Mesendoderm (in vitro differentiated cells): Measurements from ENCODE around the gene NEGR1.

Source experiments
- DNase-seq: peaks from one replicate; pipeline ENCODE4 v3.0.0; 2013
- H2AK5ac ChIP-seq: 2 replicates; pipeline ENCODE4 v1.6.1; 2013; ENCODE audit warnings: low read length, inconsistent platforms
- H2BK120ac ChIP-seq: 2 replicates; pipeline ENCODE4 v1.6.1; 2013; ENCODE audit warnings: low read depth, mild to moderate bottlenecking, low read length, moderate library complexity, mixed read lengths
- H2BK15ac ChIP-seq: replicated peaks from 2 replicates; pipeline ENCODE4 v1.6.1; 2013; ENCODE audit warnings: low read depth, mild to moderate bottlenecking, moderate library complexity
- H2BK5ac ChIP-seq: 2 replicates; pipeline ENCODE4 v1.6.1; 2013; ENCODE audit warnings: low read length, inconsistent platforms
- H3K18ac ChIP-seq: 2 replicates; pipeline ENCODE4 v1.6.1; 2013; ENCODE audit warnings: mild to moderate bottlenecking, low read length, mixed read lengths
- H3K23ac ChIP-seq: one replicate; pipeline ENCODE4 v1.6.1; 2013; ENCODE audit warnings: low read length
- H3K27ac ChIP-seq: 2 replicates; pipeline ENCODE4 v1.5.1; 2013; ENCODE audit warnings: low read depth, mild to moderate bottlenecking, inconsistent platforms, low read length, moderate library complexity
- H3K27me3 ChIP-seq: 2 replicates; pipeline ENCODE4 v1.6.1; 2013; ENCODE audit warnings: low read length, control low read depth, mild to moderate bottlenecking, inconsistent platforms; ENCODE audit not compliant: insufficient read depth, poor library complexity
- H3K36me3 ChIP-seq: 2 replicates; pipeline ENCODE4 v1.6.1; 2013; ENCODE audit warnings: low read length, inconsistent platforms; ENCODE audit not compliant: control insufficient read depth, insufficient read depth
- H3K4ac ChIP-seq: one replicate; pipeline ENCODE4 v1.6.1; 2013; ENCODE audit warnings: low read depth, mild to moderate bottlenecking, low read length, moderate library complexity
- H3K4me1 ChIP-seq: 2 replicates; pipeline ENCODE4 v1.6.1; 2013; ENCODE audit warnings: low read depth, low read length, inconsistent platforms; ENCODE audit not compliant: control insufficient read depth
- H3K4me2 ChIP-seq: 2 replicates; pipeline ENCODE4 v1.6.1; 2013; ENCODE audit warnings: low read length
- H3K4me3 ChIP-seq: 2 replicates; pipeline ENCODE4 v1.5.1; 2013; ENCODE audit warnings: mild to moderate bottlenecking, low read length
- H3K56ac ChIP-seq: one replicate; pipeline ENCODE4 v1.6.1; 2013; ENCODE audit warnings: low read length
- H3K79me1 ChIP-seq: 2 replicates; pipeline ENCODE4 v1.6.1; 2013; ENCODE audit warnings: low read length, inconsistent platforms
- H3K79me2 ChIP-seq: 2 replicates; pipeline ENCODE4 v1.6.1; 2013; ENCODE audit warnings: mild to moderate bottlenecking, low read length; ENCODE audit not compliant: control insufficient read depth, insufficient read depth
- H3K9ac ChIP-seq: 2 replicates; pipeline ENCODE4 v1.6.1; 2013; ENCODE audit warnings: low read length, inconsistent platforms
- H4K5ac ChIP-seq: one replicate; pipeline ENCODE4 v1.6.1; 2013; ENCODE audit warnings: low read length
- H4K8ac ChIP-seq: one replicate; pipeline ENCODE4 v1.6.1; 2013; ENCODE audit warnings: low read depth, mild to moderate bottlenecking, control low read depth, low read length, moderate library complexity
- WGBS: extraction: QIAGEN DNeasy Blood & Tissue Kit; methylation state at CpG from one replicate; pipeline ENCODE4 v1.1.7; 2013; ENCODE audit warnings: low lambda C conversion rate, missing lambda C conversion rate; ENCODE audit not compliant: insufficient coverage; ENCODE audit errors: extremely low coverage; 5-methylcytosine and 5-hydroxymethylcytosine counted together

The NEGR1 gene

GRCh38 chr1:71586030-71586429, 696.3 kb downstream of the NEGR1 start:
- H2BK120ac ChIP-seq = no peak overlapping the region
- H3K18ac ChIP-seq = no peak overlapping the region
- H3K56ac ChIP-seq = no peak overlapping the region
- H3K27me3 ChIP-seq = no peaks in the 10 kb centered on the region
- H2AK5ac ChIP-seq = no peak overlapping the region
- no peak overlapping the region for H2BK5ac ChIP-seq
- no peak overlapping the region for H2BK15ac ChIP-seq
- H4K5ac ChIP-seq = no peak overlapping the region
- H3K4me3 ChIP-seq = no peak overlapping the region
- no peaks in the 10 kb centered on the region for H3K4me1 ChIP-seq
- no peak overlapping the region for H4K8ac ChIP-seq
- no peak overlapping the region for H3K23ac ChIP-seq
- no peak overlapping the region for H3K4ac ChIP-seq
- H3K36me3 ChIP-seq = no peaks in the 10 kb centered on the region
- H3K9ac ChIP-seq = no peak overlapping the region
- no peak overlapping the region for H3K4me2 ChIP-seq
- H3K27ac ChIP-seq = no peak overlapping the region
- no peaks in the 10 kb centered on the region for H3K79me1 ChIP-seq
- H3K79me2 ChIP-seq = no peaks in the 10 kb centered on the region
- DNase-seq = no peak
- WGBS = no CpG with 5 or more reads among the region's 3 CpGs

- no peaks in the 10 kb centered on the region for H3K79me2 ChIP-seq
- no peaks in the 10 kb centered on the region for H3K79me1 ChIP-seq
- no CpG with 5 or more reads among the region's 2 CpGs for WGBS
- H3K23ac ChIP-seq = no peak overlapping the region
- DNase-seq = no peak
- H3K4me2 ChIP-seq = no peak overlapping the region
- H3K27ac ChIP-seq = no peak overlapping the region
- no peaks in the 10 kb centered on the region for H3K4me1 ChIP-seq
- no peak overlapping the region for H3K56ac ChIP-seq
- no peak overlapping the region for H2AK5ac ChIP-seq
- H3K4ac ChIP-seq = no peak overlapping the region
- no peak overlapping the region for H2BK120ac ChIP-seq
- no peak overlapping the region for H3K18ac ChIP-seq
- H3K36me3 ChIP-seq = no peaks in the 10 kb centered on the region
- H3K9ac ChIP-seq = no peak overlapping the region
- H2BK15ac ChIP-seq = no peak overlapping the region
- H3K4me3 ChIP-seq = no peak overlapping the region
- H2BK5ac ChIP-seq = no peak overlapping the region
- no peaks in the 10 kb centered on the region for H3K27me3 ChIP-seq
- H4K5ac ChIP-seq = no peak overlapping the region
- H4K8ac ChIP-seq = no peak overlapping the region
These were observed 698.6 kb downstream of the NEGR1 start for GRCh38 chr1:71583756-71584155.

- H2BK5ac ChIP-seq = no peak overlapping the region
- no CpG with 5 or more reads among the region's 3 CpGs for WGBS
- H3K4ac ChIP-seq = no peak overlapping the region
- no peak overlapping the region for H3K27ac ChIP-seq
- H3K4me2 ChIP-seq = no peak overlapping the region
- no peak for DNase-seq
- H3K4me1 ChIP-seq = no peaks in the 10 kb centered on the region
- no peak overlapping the region for H3K9ac ChIP-seq
- no peak overlapping the region for H2BK120ac ChIP-seq
- H3K23ac ChIP-seq = no peak overlapping the region
- H3K18ac ChIP-seq = no peak overlapping the region
- H4K8ac ChIP-seq = no peak overlapping the region
- H2BK15ac ChIP-seq = no peak overlapping the region
- no peaks in the 10 kb centered on the region for H3K36me3 ChIP-seq
- H3K79me1 ChIP-seq = no peaks in the 10 kb centered on the region
- H3K4me3 ChIP-seq = no peak overlapping the region
- no peaks in the 10 kb centered on the region for H3K79me2 ChIP-seq
- H4K5ac ChIP-seq = no peak overlapping the region
- no peak overlapping the region for H2AK5ac ChIP-seq
- no peaks in the 10 kb centered on the region for H3K27me3 ChIP-seq
- H3K56ac ChIP-seq = no peak overlapping the region
These were observed 699.7 kb downstream of the NEGR1 start for GRCh38 chr1:71582673-71583072.

GRCh38 chr1:71577451-71578131, 704.7 kb downstream of the NEGR1 start:
- Histone ChIP-seq H3K36me3 (no peaks in the 10 kb centered on the region), H2BK120ac (no peak overlapping the region), H4K8ac (no peak overlapping the region), H3K4me3 (no peak overlapping the region), H4K5ac (no peak overlapping the region), H3K4me1 (no peaks in the 10 kb centered on the region), H3K18ac (no peak overlapping the region), H2BK5ac (no peak overlapping the region), H3K4me2 (no peak overlapping the region), H3K79me2 (no peaks in the 10 kb centered on the region), H3K23ac (no peak overlapping the region), H3K4ac (no peak overlapping the region), H2BK15ac (no peak overlapping the region), H2AK5ac (no peak overlapping the region), H3K56ac (no peak overlapping the region), H3K27ac (no peak overlapping the region), H3K9ac (no peak overlapping the region), H3K27me3 (no peaks in the 10 kb centered on the region), H3K79me1 (no peaks in the 10 kb centered on the region)
- no peak for DNase-seq
- 100% methylated on average over 1 of the region's 3 CpGs for WGBS

GRCh38 chr1:71572038-71572437, 710.3 kb downstream of the NEGR1 start:
- no peak overlapping the region for H3K4ac ChIP-seq
- no peaks in the 10 kb centered on the region for H3K4me1 ChIP-seq
- no peak overlapping the region for H3K27ac ChIP-seq
- H3K18ac ChIP-seq = no peak overlapping the region
- H2BK15ac ChIP-seq = no peak overlapping the region
- H3K9ac ChIP-seq = no peak overlapping the region
- no peak overlapping the region for H2BK120ac ChIP-seq
- H4K8ac ChIP-seq = no peak overlapping the region
- H3K4me3 ChIP-seq = no peak overlapping the region
- H3K79me2 ChIP-seq = no peaks in the 10 kb centered on the region
- H2BK5ac ChIP-seq = no peak overlapping the region
- H3K27me3 ChIP-seq = no peaks in the 10 kb centered on the region
- H3K36me3 ChIP-seq = no peaks in the 10 kb centered on the region
- no peak overlapping the region for H3K23ac ChIP-seq
- H3K79me1 ChIP-seq = no peaks in the 10 kb centered on the region
- H2AK5ac ChIP-seq = no peak overlapping the region
- WGBS = no CpG with 5 or more reads among the region's 3 CpGs
- H3K4me2 ChIP-seq = no peak overlapping the region
- H4K5ac ChIP-seq = no peak overlapping the region
- H3K56ac ChIP-seq = no peak overlapping the region
- DNase-seq = no peak

GRCh38 chr1:71566413-71566812, 715.9 kb downstream of the NEGR1 start:
- H3K79me1 ChIP-seq = no peaks in the 10 kb centered on the region
- no peak overlapping the region for H3K56ac ChIP-seq
- no peak overlapping the region for H3K4me2 ChIP-seq
- no peak overlapping the region for H2BK120ac ChIP-seq
- H3K4me3 ChIP-seq = no peak overlapping the region
- H4K5ac ChIP-seq = no peak overlapping the region
- no peak overlapping the region for H3K27ac ChIP-seq
- no peaks in the 10 kb centered on the region for H3K4me1 ChIP-seq
- H4K8ac ChIP-seq = no peak overlapping the region
- DNase-seq = no peak
- no peaks in the 10 kb centered on the region for H3K79me2 ChIP-seq
- whole genome bisulfite sequencing = no CpG with 5 or more reads among the region's 1 CpG
- no peak overlapping the region for H3K9ac ChIP-seq
- H3K4ac ChIP-seq = no peak overlapping the region
- no peaks in the 10 kb centered on the region for H3K27me3 ChIP-seq
- H2AK5ac ChIP-seq = no peak overlapping the region
- no peak overlapping the region for H3K18ac ChIP-seq
- H3K23ac ChIP-seq = no peak overlapping the region
- no peak overlapping the region for H2BK15ac ChIP-seq
- H3K36me3 ChIP-seq = no peaks in the 10 kb centered on the region
- no peak overlapping the region for H2BK5ac ChIP-seq
